HG03095 (cell line): ENCODE measurements around the gene SMOC2.

Experiments used
- ATAC-seq: cut with Tn5 transposase; IDR thresholded peaks from one replicate; pipeline ENCODE4 v1.9.1; 2021; ENCODE audit warnings: moderate library complexity; ENCODE audit not compliant: unreplicated experiment

The SMOC2 gene

DNA sequence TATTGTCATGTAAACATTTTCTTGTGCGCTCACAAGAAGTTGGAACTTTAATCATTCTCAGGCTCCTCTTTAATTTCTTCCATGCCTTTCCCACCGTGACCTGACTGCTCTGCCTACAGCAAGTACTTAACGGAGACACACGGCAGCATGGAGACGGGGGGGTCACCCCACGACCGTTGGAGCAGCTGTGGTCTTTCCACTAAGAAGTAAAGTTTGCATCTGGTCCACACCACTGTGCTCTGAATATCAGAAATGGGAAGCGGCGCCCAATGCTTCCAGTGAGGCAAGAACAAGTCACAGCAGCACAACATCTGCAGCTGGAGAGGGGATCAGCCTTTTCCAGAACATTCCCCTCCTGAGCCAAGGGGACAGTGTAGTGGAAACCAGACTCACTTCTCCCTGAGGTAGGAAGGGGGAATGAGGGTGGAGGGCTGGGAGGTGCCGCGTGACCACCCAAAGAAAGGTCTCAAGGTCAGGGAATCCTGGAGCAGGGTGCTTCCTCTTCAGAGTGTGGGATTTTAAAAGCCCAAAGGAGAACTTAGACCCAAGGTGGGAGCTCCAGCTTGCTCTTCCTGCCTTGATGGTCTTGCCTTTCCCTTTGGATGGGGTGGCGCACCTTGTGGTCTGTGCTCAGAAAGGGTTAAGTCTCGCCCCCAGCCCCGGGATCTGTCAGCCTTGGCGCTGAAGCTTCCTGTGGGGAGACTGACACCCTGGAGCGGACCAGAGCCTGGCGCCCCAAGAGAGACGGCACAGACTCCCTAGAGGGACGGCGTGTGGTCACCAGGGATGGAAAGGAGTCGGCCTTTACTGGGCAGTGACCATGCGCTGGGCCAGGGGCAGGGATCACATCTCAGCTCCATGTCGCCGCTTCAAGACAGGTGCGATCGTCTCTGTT lies 25.6 kb upstream of the SMOC2 start:
- ATAC-seq = no peak

GRCh38 chr6:168415993-168416530 lies 24.9 kb upstream of the SMOC2 start:
- ATAC-seq = no peak

GRCh38 chr6:168416531-168416930 lies 24.5 kb upstream of the SMOC2 start:
- ATAC-seq = no peak

GRCh38 chr6:168417191-168417590 lies 23.8 kb upstream of the SMOC2 start:
- no peak for ATAC-seq

- ATAC-seq = no peak
Measured at GRCh38 chr6:168417679-168418557, 23.1 kb upstream of the SMOC2 start.

- ATAC-seq = no peak
Measured at GRCh38 chr6:168418711-168419121, 22.3 kb upstream of the SMOC2 start.

DNA sequence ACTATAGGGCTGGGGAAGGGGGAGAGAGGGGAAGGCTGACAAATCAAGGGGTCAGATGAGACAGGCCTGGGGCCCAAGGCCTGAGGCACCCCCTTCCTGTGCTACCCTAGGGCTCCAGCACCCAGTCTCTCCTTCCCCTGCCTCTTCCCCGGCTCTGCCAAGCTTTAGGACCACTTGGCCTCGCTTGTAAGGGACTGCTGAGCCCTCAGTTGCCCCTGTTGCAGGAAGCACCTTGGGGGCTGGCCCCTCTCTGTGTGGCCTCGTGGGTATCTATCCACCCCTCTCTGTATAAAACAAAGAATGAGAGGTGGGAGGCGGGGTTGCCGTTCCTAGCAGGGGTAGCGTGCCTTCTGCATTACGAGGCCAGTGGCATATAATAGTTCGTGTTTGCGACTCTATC lies 21.4 kb upstream of the SMOC2 start:
- ATAC-seq = no peak

DNA sequence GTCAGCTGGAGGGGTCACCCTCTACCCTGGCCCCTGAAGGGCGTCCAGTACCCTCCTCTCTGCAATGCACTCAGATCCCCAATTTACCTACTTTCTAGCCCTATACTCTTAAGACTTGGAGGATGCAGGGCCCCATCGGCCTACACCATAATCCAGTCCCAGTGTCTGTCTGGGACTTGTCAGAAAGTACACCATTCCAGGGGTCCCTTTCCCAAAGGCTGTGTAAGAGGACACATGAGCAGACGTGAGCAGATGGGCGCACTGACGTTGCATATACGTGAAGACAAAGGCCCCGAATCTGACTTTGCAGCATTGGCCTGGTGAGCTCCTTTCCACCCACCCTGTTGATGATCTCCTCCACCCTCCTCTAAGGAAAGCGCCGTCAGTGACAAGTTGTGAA lies 20.9 kb upstream of the SMOC2 start:
- no peak for ATAC-seq

DNA sequence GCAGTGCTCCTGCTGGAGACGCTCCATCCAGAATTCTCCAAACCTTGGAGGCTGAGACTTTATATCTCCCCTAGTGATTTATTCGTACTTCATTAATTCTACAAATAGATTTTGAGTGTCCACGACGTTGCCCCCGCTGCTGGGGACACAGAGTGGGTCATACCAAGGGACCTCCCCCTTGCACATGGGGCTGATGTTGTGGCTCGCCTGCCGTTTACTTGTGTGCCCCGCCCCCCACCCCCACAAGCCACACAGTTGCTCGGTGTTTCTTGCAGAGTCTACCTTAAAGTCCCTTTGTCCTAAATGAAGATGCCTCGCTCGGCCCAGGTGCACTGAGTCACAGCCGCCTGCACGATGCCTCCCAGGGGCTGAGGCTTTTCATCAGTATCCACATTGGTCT lies 20.3 kb upstream of the SMOC2 start:
- ATAC-seq = no peak

- ATAC-seq = no peak
Measured at GRCh38 chr6:168427184-168427583, 13.8 kb upstream of the SMOC2 start.

DNA sequence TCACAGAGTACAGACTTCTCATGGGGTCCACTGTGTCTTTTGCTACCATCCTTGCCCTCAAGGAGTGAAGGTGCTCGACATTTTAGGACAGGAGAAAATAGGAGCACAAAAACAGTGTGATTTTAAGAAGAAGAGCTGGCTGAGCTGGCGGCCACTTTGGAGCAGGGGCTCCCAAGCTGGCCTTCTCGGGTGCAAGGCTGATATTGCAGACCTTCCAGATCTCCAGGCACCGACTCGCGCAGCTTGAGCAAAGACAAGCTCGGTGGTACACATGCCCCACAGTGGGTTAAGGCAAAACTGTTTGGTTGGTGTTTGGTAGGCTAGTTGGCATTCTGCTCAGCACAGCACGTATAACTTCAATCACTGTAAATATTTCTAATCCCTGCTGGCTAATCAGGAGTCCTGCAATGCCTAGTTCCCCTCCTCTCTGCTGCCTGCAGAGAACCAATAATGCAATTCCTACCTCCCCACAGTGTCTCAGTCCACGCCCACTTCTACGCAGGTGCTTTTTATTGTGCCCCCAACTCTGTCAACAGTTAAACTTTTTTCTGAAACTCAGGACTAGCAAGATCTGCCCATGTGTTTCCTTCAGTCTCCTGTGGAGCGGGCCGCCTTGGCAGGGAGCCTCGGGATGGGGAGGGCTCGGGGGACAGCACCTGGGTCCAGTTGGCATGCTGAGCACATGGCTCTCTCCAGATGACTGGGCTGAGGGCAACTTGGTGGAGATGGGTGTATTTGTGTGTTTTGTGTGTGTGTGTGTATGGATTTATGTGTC lies 12.7 kb upstream of the SMOC2 start:
- no peak for ATAC-seq

DNA sequence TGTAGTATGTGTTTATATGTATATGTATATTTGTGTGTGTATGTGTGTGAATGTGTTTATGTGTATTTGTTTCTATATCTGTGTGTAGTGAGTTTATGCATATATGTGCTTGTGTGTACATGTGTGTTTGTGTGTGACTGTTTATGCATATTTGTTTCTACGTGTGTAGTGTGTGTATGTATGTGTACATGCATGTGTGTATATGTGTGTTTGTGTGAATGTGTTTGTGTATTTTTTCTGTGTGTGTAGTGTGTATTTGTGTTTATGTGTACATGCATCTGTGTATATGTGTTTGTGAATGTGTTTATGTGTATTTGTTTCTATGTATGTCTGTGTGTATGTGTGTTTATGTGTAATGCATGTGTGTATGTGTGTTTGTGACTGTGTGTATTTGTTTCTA lies 12.1 kb upstream of the SMOC2 start:
- no peak for ATAC-seq

- no peak for ATAC-seq
Measured at GRCh38 chr6:168432196-168432595, 8.8 kb upstream of the SMOC2 start.

GRCh38 chr6:168433898-168434297 lies 7.1 kb upstream of the SMOC2 start:
- ATAC-seq = no peak

DNA sequence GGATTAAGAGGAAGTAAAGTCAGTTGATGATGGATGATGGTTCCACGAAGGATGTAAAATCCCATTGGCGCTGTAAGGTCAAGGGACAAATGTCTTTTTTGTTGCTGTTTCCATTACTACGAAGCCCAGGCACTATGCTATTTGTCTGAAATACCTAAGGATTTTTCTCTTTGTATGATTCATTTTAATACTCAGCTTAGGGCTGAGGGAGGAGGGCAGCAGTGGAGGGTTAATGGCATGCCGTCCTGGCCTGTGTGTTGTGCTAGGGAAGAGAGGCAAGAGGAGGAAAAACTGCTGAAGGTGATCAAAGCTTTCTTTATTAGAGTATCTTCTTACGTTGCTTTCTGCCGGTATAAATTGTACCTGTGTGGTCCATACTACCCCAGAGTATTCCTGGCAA lies 6.5 kb upstream of the SMOC2 start:
- ATAC-seq = no peak

GRCh38 chr6:168437751-168438150 lies 3.2 kb upstream of the SMOC2 start:
- ATAC-seq = no peak

GRCh38 chr6:168438783-168439520 lies 2.0 kb upstream of the SMOC2 start:
- no peak for ATAC-seq

DNA sequence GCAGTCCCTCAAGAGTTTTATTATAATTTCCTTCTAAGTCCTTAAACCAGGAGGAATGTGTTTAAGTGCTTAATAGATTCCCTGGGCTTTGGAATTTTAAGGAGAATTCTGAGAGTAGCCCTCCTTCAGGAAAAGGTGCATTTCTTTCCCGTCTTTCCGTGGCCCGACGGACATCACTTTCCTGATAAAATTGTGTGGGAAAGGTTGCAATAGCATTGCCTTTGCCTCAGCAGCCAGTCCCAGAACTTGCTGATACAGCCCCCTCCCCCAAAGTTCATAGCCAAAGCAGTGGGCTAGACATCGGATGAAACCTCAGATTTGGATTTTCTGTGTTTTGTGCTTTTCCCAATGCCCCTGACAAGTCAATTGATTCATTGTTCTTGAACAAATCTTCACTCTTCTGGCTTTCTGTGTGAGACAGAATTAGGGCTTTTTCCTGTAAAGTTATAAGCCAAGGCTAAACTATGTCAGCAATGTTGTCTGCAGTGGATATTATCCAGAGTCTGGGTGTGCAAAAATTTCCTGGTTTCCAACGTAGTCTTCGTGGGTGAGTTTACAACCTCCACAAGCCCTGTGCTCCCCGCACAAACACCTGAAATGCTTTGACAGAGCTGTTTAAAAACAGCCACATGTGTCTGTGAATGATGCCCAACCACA lies 1.1 kb upstream of the SMOC2 start:
- ATAC-seq = no peak

GRCh38 chr6:168441434-168442391 lies 729 bp downstream of the SMOC2 start:
- ATAC-seq = no peak
